ENCODE measurements around the gene LYST.

Gene LYST

GRCh38 chr1:235725434-235725833 is 141.3 kb downstream of the LYST start:
- DNase-seq (ENCODE audit: low read depth in 2 of 3, low spot score in 1 of 3): no peak

GRCh38 chr1:235724730-235725129 is 142.0 kb downstream of the LYST start:
- DNase-seq (ENCODE audit: low read depth in 2 of 3, low spot score in 1 of 3): no peak

DNA sequence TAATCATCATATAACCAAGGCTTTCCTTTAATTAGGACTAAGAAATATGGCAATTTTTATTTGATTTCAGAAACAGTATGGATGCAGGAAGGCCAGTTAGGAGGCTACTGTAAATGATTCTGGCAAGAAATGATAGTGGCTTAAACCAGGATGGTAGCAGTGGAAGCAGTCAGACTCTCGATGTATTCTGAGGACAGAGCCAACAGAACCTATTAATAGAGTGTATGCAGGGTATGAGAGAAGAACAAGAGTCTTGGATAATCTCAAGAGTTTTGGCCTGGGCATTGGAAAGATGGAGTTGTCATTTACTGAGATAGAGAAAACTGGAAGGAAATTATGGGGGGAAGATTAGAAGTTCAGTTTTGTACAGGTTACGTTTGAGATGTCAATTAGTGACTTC is 143.8 kb downstream of the LYST start:
- DNase-seq (ENCODE audit: low read depth in 2 of 3, low spot score in 1 of 3): no peak

GRCh38 chr1:235721982-235722381 is 144.7 kb downstream of the LYST start:
- DNase-seq (ENCODE audit: low read depth in 2 of 3, low spot score in 1 of 3): no peak

DNA sequence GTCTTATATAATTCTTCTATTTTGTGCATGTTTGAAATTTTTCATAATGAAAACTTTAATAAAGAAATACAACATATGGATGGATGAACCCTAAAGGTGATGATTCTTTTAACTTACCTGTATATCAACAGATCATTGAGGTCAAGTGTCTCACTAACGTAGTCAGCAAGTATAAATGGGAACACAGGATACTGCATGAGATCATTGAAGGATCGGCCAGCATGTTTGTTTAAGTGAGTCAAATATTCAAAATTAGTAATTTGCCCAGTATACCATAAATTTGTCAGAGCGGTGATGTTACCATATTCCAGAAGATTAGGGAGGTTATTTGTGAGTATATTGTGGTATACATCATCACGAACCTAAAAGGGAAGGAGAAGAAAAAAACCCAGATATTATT is 146.2 kb downstream of the LYST start:
- DNase-seq (ENCODE audit: low read depth in 2 of 3, low spot score in 1 of 3): no peak

DNA sequence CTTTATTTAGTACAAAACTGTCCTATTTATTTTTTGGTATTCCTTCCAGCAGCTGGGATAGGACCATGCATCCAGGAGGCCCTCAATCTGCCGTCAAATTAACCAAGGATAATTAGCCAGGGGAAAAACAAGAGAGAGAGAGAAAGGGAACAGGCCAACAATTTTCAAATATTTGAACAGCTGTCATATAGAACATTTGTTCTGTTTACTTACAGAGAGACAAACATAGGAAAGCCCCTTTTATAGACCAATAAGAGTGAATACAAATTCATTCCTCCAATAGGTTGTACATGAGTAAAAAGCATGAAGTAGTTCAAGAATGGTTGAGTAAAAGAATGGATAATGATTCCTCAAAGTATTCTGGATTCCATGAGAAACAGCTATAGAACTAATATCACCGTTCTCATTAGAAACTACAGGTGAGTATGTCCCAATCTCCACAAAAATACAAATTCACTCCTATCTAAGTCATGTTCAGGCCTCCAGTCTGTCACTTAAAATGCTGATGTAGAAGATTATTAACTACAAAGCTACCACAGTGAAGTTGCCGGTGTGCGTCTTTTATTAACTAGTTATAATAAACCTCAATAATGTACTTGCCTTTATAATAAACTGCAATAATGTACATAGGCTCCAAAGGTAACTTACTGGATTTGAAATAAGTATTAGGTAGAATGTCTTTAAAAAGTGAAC is 152.4 kb downstream of the LYST start:
- no peak for DNase-seq (ENCODE audit: low read depth in 2 of 3, low spot score in 1 of 3)

GRCh38 chr1:235712812-235713211 is 153.9 kb downstream of the LYST start:
- no peak for DNase-seq (ENCODE audit: low read depth in 2 of 3, low spot score in 1 of 3)

DNA sequence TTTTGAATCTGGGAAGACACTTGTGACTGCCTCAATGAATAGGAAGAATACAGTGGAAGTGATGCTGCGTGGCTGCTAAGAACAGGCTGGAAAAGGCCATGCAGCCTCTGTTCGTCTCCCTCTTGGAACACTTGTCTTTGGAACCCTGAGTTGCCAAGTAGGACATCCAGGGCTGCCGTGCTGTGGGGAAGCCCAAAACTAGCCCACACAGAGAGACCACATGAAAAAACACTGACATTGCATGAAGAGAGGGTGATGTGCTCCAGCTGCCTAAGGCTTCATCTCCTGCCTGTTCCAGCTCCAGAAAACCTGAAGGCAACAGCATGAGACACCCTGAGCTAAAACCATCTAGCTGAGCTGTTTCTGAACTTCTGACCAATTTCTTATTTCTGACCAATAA is 156.0 kb downstream of the LYST start:
- DNase-seq (ENCODE audit: low read depth in 2 of 3, low spot score in 1 of 3): no peak

DNA sequence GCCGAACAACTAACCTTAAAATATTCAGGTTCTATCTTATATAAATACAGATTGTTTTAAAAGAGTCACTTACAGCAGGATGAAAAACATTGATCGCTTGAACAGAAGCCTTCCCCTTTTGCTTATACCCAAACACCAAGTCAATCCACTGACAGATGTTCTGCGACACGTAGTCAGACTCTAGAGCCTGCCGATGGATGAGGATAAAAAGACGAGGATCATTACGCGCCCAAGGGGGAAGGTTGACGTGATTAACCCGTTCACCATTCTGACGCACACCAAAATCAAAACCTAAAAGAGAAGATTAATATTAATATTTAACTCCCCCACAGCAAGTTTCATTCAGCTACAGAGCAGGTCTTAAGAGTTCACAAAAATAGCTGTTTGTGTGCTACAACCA is 157.7 kb downstream of the LYST start:
- no peak for DNase-seq (ENCODE audit: low read depth in 2 of 3, low spot score in 1 of 3)

- DNase-seq (ENCODE audit: low read depth in 2 of 3, low spot score in 1 of 3): no peak
These were observed 158.2 kb downstream of the LYST start for GRCh38 chr1:235708390-235708962.

DNA sequence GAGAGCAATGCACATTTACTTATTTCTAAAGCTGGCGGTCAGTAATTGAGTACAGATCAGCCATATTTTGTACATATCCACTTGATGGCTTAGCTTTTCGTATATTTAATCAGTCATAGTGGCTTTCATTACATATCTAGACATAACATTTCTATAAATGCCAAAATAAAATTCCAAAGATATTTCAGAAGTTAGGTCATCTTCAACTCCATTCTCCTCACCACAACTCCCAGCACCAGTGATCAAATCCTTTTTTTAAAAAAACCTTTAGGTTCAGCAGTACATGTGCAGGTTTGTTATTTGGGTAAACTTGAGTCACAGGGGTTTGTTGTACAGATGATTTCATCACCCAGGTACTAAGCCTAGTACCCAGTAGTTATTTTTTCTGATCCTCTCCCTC is 163.2 kb downstream of the LYST start:
- no peak for DNase-seq (ENCODE audit: low read depth in 2 of 3, low spot score in 1 of 3)

GRCh38 chr1:235702412-235702811 is 164.3 kb downstream of the LYST start:
- DNase-seq (ENCODE audit: low read depth in 2 of 3, low spot score in 1 of 3): no peak

GRCh38 chr1:235697508-235697907 is 169.2 kb downstream of the LYST start:
- peak in 1 of 3 donors; percentile 14 for DNase-seq (ENCODE audit: low read depth in 2 of 3, low spot score in 1 of 3)

DNA sequence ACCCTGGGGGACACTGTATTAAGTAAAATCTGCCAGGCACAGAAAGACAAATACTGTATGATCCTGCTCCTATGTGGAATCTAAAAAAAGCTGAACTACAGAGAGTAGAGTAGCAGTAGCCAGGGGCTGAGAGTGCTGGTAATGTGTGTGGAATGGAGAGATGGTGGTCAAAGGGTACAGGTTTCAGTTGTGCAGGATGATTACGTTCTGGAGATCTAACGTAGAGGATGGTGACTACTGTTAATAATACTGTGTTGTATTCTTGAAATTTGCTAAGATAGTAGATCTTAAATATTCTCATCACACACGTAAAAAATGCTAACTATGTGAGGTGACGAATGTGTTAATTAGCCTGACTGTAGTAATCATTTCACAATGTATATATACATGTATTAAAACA is 177.3 kb downstream of the LYST start:
- DNase-seq (ENCODE audit: low read depth in 2 of 3, low spot score in 1 of 3): no peak

DNA sequence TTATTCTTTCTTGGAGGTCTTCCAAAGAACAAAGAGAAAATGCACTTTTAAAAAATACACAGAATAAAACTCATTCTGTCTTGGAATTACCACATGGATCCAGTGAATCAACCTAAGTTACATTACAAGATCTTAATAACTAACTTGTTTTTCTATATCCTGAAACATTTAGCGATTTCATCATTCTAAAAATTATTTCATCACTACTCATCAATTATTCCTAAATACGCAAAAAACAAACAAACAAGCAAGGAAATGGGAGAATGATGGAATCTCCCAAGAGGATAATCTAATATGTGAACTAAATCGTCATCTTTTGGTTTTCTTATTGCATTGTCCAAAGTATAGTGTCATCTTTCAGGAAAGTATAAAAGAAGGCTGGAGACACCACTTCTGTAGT is 178.6 kb downstream of the LYST start:
- no peak for DNase-seq (ENCODE audit: low read depth in 2 of 3, low spot score in 1 of 3)

GRCh38 chr1:235683653-235684052 is 183.1 kb downstream of the LYST start:
- DNase-seq (ENCODE audit: low read depth in 2 of 3, low spot score in 1 of 3): no peak

DNA sequence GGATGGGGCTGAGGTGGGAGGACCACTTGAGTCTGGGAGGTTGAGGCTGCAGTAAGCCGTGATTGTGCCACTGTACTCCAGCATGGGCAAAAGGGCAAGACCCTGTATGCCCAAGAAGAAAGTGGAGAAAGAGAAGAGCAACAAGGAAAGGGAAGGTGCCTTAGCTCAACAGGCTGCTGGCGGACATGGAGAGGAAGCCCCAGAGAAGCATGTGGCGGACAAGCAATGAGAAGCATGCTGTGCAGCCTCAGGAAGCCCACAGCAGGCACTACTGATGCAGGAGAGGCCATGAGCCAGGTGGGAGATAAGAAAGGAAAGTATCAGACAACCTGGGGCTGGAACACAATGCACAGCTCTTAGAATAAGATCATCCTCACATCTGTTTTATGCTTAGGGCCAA is 184.5 kb downstream of the LYST start:
- no peak for DNase-seq (ENCODE audit: low read depth in 2 of 3, low spot score in 1 of 3)

DNA sequence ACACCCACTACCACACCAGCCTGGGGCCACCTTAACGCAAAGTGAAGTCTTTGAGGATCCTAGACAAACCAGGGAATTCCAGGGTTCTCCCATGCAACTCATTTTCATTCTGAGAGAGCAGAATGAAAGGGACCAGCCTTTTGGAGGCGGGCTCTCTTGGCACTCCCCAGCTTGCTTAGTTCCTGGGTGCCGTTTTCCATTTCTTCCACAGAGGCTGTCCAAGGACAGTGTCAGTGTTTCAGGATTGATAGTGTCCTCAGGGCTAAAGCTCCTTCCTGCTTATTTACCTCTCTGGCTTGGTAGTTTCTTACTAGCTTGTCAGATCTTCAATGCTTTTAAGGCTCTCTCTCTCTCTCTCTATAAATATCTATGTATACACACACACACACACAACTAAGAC is 187.1 kb downstream of the LYST start:
- no peak for DNase-seq (ENCODE audit: low read depth in 2 of 3, low spot score in 1 of 3)

DNA sequence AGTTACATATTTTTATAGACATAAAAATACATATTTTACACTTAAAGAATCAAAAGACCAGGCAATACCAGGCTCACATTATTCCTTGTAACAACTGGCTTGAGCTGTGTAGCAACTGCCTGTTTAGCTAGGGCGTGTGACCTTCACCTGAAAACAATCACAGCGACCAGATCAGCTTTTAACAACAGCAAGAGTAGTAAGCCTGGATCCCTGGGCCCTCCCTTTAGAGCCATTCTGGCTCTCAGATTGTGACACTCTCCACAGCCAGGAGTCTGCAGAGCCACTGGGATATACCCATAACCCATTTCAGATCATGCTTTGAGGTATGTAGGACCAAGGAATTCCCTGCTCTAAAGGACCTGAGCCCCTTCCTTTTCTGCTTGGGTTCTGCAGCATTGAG is 187.7 kb downstream of the LYST start:
- DNase-seq (ENCODE audit: low read depth in 2 of 3, low spot score in 1 of 3): no peak

- DNase-seq (ENCODE audit: low read depth in 2 of 3, low spot score in 1 of 3): no peak
These were observed 191.4 kb downstream of the LYST start for GRCh38 chr1:235675152-235675890.

DNA sequence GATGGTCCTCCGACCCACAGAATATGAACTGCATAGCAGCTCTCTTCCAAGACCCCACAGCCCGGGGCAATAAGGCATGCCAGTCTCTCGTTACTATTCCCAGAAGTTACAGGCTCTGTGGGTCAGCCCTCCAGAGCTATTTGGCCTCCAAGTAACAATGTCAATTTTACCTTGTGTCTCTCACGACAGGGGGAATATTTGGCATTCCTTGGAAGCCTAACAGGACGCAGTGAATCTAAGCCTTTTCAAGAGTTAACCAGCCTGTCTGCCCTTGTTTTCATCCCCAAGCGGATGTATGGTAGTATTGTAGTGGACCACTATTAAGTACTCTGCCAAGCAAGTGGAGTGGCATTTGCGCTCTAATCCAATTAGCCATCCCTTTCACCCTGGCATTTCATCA is 192.7 kb downstream of the LYST start:
- DNase-seq (ENCODE audit: low read depth in 2 of 3, low spot score in 1 of 3): no peak

DNA sequence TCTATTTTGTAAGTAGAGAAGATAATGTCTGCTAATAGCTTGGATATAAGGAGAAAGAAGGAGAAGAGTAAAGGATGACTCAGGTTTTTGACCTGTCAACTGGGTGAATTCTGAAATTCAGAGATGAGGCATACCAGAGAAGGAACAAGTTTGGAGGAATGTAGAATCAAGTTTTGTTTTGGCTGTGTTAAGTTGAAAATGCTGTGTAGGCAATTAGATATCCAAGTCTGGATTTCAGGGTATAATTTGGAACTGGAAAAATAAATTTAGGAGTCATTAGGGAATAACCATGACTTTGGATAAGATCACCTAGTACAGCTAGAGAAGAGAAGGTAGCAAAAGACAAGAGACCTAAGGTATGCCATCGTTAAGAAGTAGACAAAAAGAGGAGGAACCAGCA is 194.7 kb downstream of the LYST start:
- no peak for DNase-seq (ENCODE audit: low read depth in 2 of 3, low spot score in 1 of 3)

All from stimulated activated CD4-positive, alpha-beta T cell treated with anti-CD3 and anti-CD28 coated beads, Interleukin-12 subunit alpha, Interleukin-12 subunit beta, amount 100 ng/mL, for 48 hours (primary cell).